H1 (cell line): ENCODE measurements around the gene RNF146.

Experiments used
- CEBPB ChIP-seq: IDR thresholded peaks from 2 replicates; pipeline ENCODE4 v1.6.1; 2012; ENCODE audit warnings: low read depth, low read length
- CHD1 ChIP-seq: IDR thresholded peaks from 2 replicates; pipeline ENCODE4 v1.6.1; 2012; ENCODE audit warnings: low read depth, low read length, improper control_type of control experiment
- CTCF ChIP-seq, 3 experiments: IDR thresholded peaks; 1 replicate in 2 of 3; 2 replicates in 1 of 3; pipeline versions ENCODE4 v1.5.1 to v1.6.1; 2011; ENCODE audit warnings: low read length in 3 of 3, mild to moderate bottlenecking in 3 of 3, inconsistent platforms in 2 of 3, low read depth in 1 of 3, moderate library complexity in 1 of 3; ENCODE audit not compliant: insufficient read depth in 1 of 3; ENCODE audit errors: control extremely low read depth in 1 of 3
- EP300 ChIP-seq, 2 experiments: IDR thresholded peaks; 1 replicate in 1 of 2; 2 replicates in 1 of 2; pipeline ENCODE4 v1.6.1; 2011 to 2012; ENCODE audit warnings: low read depth in 2 of 2, low read length in 2 of 2, mild to moderate bottlenecking in 2 of 2, borderline replicate concordance in 1 of 2, inconsistent platforms in 1 of 2, moderate library complexity in 1 of 2
- EZH2 ChIP-seq: fragments of 200-600 bp; sonication (generic); IDR thresholded peaks from 2 replicates; pipeline ENCODE4 v1.7.1; 2012; ENCODE audit warnings: low read depth, mild to moderate bottlenecking, moderate library complexity, low read length, inconsistent platforms; ENCODE audit not compliant: severe bottlenecking
- GABPA ChIP-seq: IDR thresholded peaks from 2 replicates; pipeline ENCODE4 v1.6.1; 2011; ENCODE audit warnings: mild to moderate bottlenecking, low read length, moderate library complexity, borderline replicate concordance; ENCODE audit not compliant: insufficient read depth
- JUN ChIP-seq: IDR thresholded peaks from 2 replicates; pipeline ENCODE4 v1.6.1; 2011; ENCODE audit warnings: low read depth, mild to moderate bottlenecking, improper control_type of control experiment, low read length
- JUND ChIP-seq: IDR thresholded peaks from 2 replicates; pipeline ENCODE4 v1.6.1; 2011; ENCODE audit warnings: mild to moderate bottlenecking, improper control_type of control experiment, low read length
- NRF1 ChIP-seq: IDR thresholded peaks from 2 replicates; pipeline ENCODE4 v1.6.1; 2011; ENCODE audit warnings: mild to moderate bottlenecking, low read depth, low read length, improper control_type of control experiment
- POLR2A ChIP-seq, 2 experiments: IDR thresholded peaks; 1 replicate in 1 of 2; 2 replicates in 1 of 2; pipeline ENCODE4 v1.6.1; 2011; ENCODE audit warnings: low read depth in 2 of 2, low read length in 2 of 2, mild to moderate bottlenecking in 2 of 2; ENCODE audit errors: control extremely low read depth in 1 of 2
- POLR2AphosphoS5 ChIP-seq: IDR thresholded peaks from 2 replicates; pipeline ENCODE4 v1.6.1; 2011; ENCODE audit warnings: low read depth, low read length
- SP4 ChIP-seq: IDR thresholded peaks from 2 replicates; pipeline ENCODE4 v1.6.1; 2012; ENCODE audit warnings: low read length, inconsistent platforms
- TBP ChIP-seq: IDR thresholded peaks from 2 replicates; pipeline ENCODE4 v1.6.1; 2011; ENCODE audit warnings: low read depth, low read length, improper control_type of control experiment

- TF ChIP-seq CEBPB (no peak), TBP (no peak), CTCF (IDR thresholded peaks at IDR 0.05; ENCODE audit: control extremely low read depth in 1 of 3, insufficient read depth in 1 of 3, low read depth in 1 of 3, low read length in 3 of 3) (no peak), POLR2AphosphoS5 (no peak), POLR2A (IDR thresholded peaks at IDR 0.05; ENCODE audit: control extremely low read depth in 1 of 2, low read depth in 2 of 2, low read length in 2 of 2) (no peak), CHD1 (no peak), EZH2 (no peak), EP300 (IDR thresholded peaks at IDR 0.05; ENCODE audit: borderline replicate concordance in 1 of 2, low read depth in 2 of 2, low read length in 2 of 2) (no peak), JUN (no peak), NRF1 (no peak), JUND (no peak), GABPA (no peak), SP4 (no peak)
Measured at GRCh38 chr6:127291495-127291894, 24.8 kb downstream of the RNF146 start.
